SU-DHL-6 (cell line): Measurements from ENCODE around the gene DTX3.

Experiments
- CTCF ChIP-seq: fragments of 200-600 bp; sonication (generic); IDR thresholded peaks from one replicate; pipeline ENCODE4 v1.5.1; 2017; ENCODE audit warnings: antibody characterized with exemption, mild to moderate bottlenecking, low read length, moderate library complexity; ENCODE audit not compliant: insufficient read depth, poor library complexity, severe bottlenecking
- EZH2phosphoT487 ChIP-seq: fragments of 200-600 bp; sonication (generic), shearing (Covaris generic); conservative IDR thresholded peaks from 2 replicates; pipeline ENCODE4 v1.6.1; 2018; ENCODE audit warnings: mild to moderate bottlenecking, antibody characterized with exemption, low read length, moderate library complexity, mixed read lengths

- TF ChIP-seq CTCF (no peak), EZH2phosphoT487 (no peak)
These were observed 44.1 kb upstream of the DTX3 start for GRCh38 chr12:57560516-57560915.
